Sigmoid colon (tissue), 7 donors: ENCODE results near the gene SCMH1. TPM values are rescaled to one million over a fixed set of nuclear protein-coding genes. Genes with fewer than 3 reads are reported as not detected.

Source experiments
- DNase-seq: peaks from one replicate; pipeline ENCODE4 v3.0.0-alpha.2; 2019
- H3K27ac ChIP-seq, 4 donors: fragments of 200-600 bp; sonication (generic); one replicate each; pipeline ENCODE4 v1.5.1; 2016 to 2019; ENCODE audit warnings: mild to moderate bottlenecking in 1 of 4
- H3K27me3 ChIP-seq, 3 donors: fragments of 200-600 bp; sonication (generic); one replicate each; pipeline ENCODE4 v1.5.1; 2019; ENCODE audit warnings: mild to moderate bottlenecking in 1 of 3
- H3K36me3 ChIP-seq, 4 donors: fragments of 200-600 bp; sonication (generic); one replicate each; pipeline ENCODE4 v1.5.1; 2016 to 2019
- H3K4me1 ChIP-seq, 4 donors: fragments of 200-600 bp; sonication (generic); one replicate each; pipeline ENCODE4 v1.5.1; 2017 to 2019
- H3K4me3 ChIP-seq, 4 donors: fragments of 200-600 bp; sonication (generic); one replicate each; pipeline ENCODE4 v1.5.1; 2017 to 2019; ENCODE audit warnings: mild to moderate bottlenecking in 2 of 4, moderate library complexity in 1 of 4
- H3K9me3 ChIP-seq, 4 donors: fragments of 200-600 bp in 3 of 4; sonication (generic) in 3 of 4; one replicate each; pipeline versions ENCODE4 v1.5.1 to v1.6.1; 2013 to 2019
- EP300 ChIP-seq, 4 donors: sonication (generic); formaldehyde crosslinking; IDR thresholded peaks; one replicate each; pipeline ENCODE4 v1.6.1; 2017; ENCODE audit warnings: antibody characterized with exemption in 4 of 4
- POLR2A ChIP-seq, 2 donors: fragments of 450-650 bp; IDR thresholded peaks; one replicate each; pipeline ENCODE4 v1.6.1; 2016; ENCODE audit warnings: antibody characterized with exemption in 2 of 2, mild to moderate bottlenecking in 2 of 2, moderate library complexity in 2 of 2
- POLR2AphosphoS5 ChIP-seq, 4 donors: sonication (generic); formaldehyde crosslinking; IDR thresholded peaks; one replicate each; pipeline ENCODE4 v1.6.1; 2017; ENCODE audit warnings: antibody characterized with exemption in 4 of 4
- WGBS, 2 donors: extraction: QIAGEN DNeasy Blood & Tissue Kit; methylation state at CpG; one replicate each; pipeline ENCODE4 v1.1.7; 2013; 5-methylcytosine and 5-hydroxymethylcytosine counted together
- intact Hi-C: fragments of 100-400 bp; cut with DNase I; formaldehyde crosslinking; loops from one replicate; pipeline ENCODE4 v1.15.1; 2023
- polyA plus RNA-seq, 3 donors: library from polyadenylated mRNA; stranded (reverse); fragments of 200-250 nt; gene quantifications; one replicate each; pipeline ENCODE4 v1.2.3, GENCODE V29; 2013
- total RNA-seq, 4 donors: library from RNA; depleted of rRNA; stranded (reverse); fragments of >200 nt; gene quantifications; one replicate each; pipeline ENCODE4 v1.1.0, GENCODE V29; 2016
- TF ChIP-seq, protein P1 (sequence below), 4 experiments: fragments of 450-650 bp in 3 of 4; fragments of 200-600 bp in 1 of 4; IDR thresholded peaks; one replicate each; pipeline ENCODE4 v1.5.1; 2016 to 2019; ENCODE audit warnings: antibody characterized with exemption in 4 of 4, mild to moderate bottlenecking in 3 of 4, moderate library complexity in 2 of 4
- donor health status: healthy with polysubstance abuse.
- donor health status: Bipolar disorder and iron deficiency.
- donor health status: healthy.

The SCMH1 gene
- total and polyA plus RNA-seq, 7 donors, result 10.2 to 95.8 (median 52.4) TPM

DNA sequence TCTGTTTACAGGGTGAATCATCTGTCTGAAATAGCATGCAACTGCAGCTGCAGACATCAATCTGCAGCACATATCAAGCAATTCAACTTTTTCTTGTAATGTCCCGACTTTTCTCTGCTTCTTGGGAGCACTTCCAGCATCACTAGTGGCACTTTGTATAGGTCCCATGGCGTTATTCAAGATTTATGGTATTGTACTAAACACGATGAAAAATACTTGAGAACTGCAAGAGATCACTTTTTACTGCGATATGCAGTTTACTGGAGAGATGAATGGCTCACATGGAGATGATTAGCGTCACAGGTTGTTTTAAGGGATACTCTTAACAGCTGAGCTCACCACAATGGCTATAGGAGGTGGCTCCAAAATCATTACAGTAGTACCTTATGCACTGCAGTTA is 7.2 kb upstream of the SCMH1 start:
- no peak overlapping the region for H3K27ac ChIP-seq
- H3K4me3 ChIP-seq, result no peak overlapping the region
- WGBS, 2 donors, result 63 to 75% methylated on average over 5 of the region's 5 CpGs
- intact Hi-C loops, result loop anchor here (10.0 kb wide), 1 partner anchor 385 kb away; the partner anchor contains the start of gene CITED4
- no peaks in the 10 kb centered on the region for H3K9me3 ChIP-seq
- H3K27me3 ChIP-seq, result no peaks in the 10 kb centered on the region
- no peaks in the 10 kb centered on the region for H3K36me3 ChIP-seq
- DNase-seq, result no peak
- peaks cover 0 to 27% (median 23%) of the 10 kb centered on the region in 4 donors for H3K4me1 ChIP-seq
- TF ChIP-seq, protein P1, sequence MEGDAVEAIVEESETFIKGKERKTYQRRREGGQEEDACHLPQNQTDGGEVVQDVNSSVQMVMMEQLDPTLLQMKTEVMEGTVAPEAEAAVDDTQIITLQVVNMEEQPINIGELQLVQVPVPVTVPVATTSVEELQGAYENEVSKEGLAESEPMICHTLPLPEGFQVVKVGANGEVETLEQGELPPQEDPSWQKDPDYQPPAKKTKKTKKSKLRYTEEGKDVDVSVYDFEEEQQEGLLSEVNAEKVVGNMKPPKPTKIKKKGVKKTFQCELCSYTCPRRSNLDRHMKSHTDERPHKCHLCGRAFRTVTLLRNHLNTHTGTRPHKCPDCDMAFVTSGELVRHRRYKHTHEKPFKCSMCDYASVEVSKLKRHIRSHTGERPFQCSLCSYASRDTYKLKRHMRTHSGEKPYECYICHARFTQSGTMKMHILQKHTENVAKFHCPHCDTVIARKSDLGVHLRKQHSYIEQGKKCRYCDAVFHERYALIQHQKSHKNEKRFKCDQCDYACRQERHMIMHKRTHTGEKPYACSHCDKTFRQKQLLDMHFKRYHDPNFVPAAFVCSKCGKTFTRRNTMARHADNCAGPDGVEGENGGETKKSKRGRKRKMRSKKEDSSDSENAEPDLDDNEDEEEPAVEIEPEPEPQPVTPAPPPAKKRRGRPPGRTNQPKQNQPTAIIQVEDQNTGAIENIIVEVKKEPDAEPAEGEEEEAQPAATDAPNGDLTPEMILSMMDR (IDR thresholded peaks at IDR 0.05), result no peak
- TF ChIP-seq POLR2AphosphoS5 (IDR thresholded peaks at IDR 0.05) (no peak), EP300 (IDR thresholded peaks at IDR 0.05) (no peak), POLR2A (IDR thresholded peaks at IDR 0.05) (no peak)

DNA sequence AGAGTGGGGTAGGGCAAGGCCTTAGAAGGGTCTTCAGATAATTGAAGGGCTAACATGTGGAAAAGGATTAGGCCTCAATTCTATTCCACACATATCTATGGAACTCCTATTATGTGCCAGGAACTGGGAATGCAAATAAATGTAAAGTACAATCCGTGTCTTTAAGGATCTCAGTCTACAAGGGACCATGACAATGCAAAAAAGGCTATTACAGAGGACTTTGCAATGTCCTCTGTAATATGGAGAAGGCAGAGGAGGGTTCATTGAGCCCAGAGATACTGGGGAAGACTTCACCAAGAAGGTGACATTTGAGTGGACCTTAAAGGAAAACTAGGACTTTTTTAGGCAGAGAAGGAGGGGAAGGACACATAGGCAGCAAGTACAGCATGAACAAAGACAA is 4.5 kb upstream of the SCMH1 start:
- WGBS, 2 donors, result 65 to 86% methylated on average over 1 of the region's 1 CpG
- Histone ChIP-seq H3K4me3 (no peak overlapping the region), H3K27ac (peak overlapping the region in 3 of 4 donors; percentile 30 to 75 (median 71)), H3K4me1 (peaks cover 0 to 42% (median 34%) of the 10 kb centered on the region in 4 donors), H3K9me3 (no peaks in the 10 kb centered on the region), H3K36me3 (no peaks in the 10 kb centered on the region), H3K27me3 (no peaks in the 10 kb centered on the region)
- intact Hi-C loops, result loop anchor here (10.0 kb wide), 1 partner anchor 382 kb away; the partner anchor contains the start of gene CITED4
- TF ChIP-seq POLR2AphosphoS5 (IDR thresholded peaks at IDR 0.05) (no peak), POLR2A (IDR thresholded peaks at IDR 0.05) (no peak)
- no peak for DNase-seq

DNA sequence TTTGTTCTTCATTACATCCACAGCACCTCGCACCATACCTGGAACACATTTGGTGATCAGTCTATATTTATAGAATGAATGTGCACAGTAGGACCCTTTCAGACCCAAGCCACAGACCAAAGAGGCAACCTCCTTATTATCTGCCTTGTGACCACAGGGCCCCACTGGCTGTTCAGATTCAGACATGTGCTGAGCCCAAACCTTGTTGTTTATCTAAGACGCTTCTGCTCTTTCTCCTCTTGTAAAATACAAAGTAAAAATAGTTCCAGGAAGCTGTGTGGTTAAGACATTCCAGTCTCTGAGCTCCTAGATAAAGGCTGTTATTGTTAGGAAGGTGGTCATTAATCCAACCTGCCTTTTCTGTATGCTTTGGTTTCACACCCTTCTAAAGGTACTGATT is 3.6 kb upstream of the SCMH1 start:
- TF ChIP-seq, protein P1 (IDR thresholded peaks at IDR 0.05), result no peak
- peak in 2 of 4 donors; percentile 20 to 47 for TF ChIP-seq EP300 (IDR thresholded peaks at IDR 0.05)
- no peak for TF ChIP-seq POLR2A (IDR thresholded peaks at IDR 0.05)
- TF ChIP-seq POLR2AphosphoS5 (IDR thresholded peaks at IDR 0.05), result peak in 3 of 4 donors; percentile 50 to 57 (median 52)
- Histone ChIP-seq H3K27me3 (no peaks in the 10 kb centered on the region), H3K9me3 (no peaks in the 10 kb centered on the region), H3K4me3 (no peak overlapping the region), H3K36me3 (no peaks in the 10 kb centered on the region), H3K4me1 (peaks cover 0 to 48% (median 39%) of the 10 kb centered on the region in 4 donors), H3K27ac (peak overlapping the region in 3 of 4 donors; percentile 30 to 75 (median 71))
- WGBS, 2 donors, result 55 to 69% methylated on average over 2 of the region's 2 CpGs
- no peak for DNase-seq
- intact Hi-C loops, result loop anchor here (10.0 kb wide), 1 partner anchor 381 kb away; the partner anchor contains the start of gene CITED4

DNA sequence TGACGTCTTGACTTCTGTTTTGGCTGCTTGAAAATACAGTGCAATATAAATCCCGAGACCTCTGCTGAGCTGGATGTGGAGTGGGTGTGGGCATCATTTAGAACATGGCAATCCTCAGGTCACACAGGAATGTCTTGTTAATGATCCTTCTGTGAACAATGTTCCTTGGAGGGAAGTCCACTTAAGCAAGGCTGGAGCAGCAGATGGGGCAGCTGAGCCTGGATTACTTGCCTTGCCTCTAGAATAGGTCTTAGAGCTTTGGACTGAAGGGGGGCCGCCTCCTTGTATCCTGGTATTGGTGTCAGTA is 926 bp upstream of the SCMH1 start:
- intact Hi-C loops, result loop anchor here (5.0 to 10.0 kb wide), 2 partner anchors 91 to 378 kb away; partner anchors contain the start of gene CITED4
- WGBS, 2 donors, result 79 to 85% methylated on average over 3 of the region's 3 CpGs
- H3K36me3 ChIP-seq, result no peaks in the 10 kb centered on the region
- peaks cover 0 to 74% (median 65%) of the 10 kb centered on the region in 4 donors for H3K4me1 ChIP-seq
- H3K27ac ChIP-seq, result peak overlapping the region in 3 of 4 donors; percentile 97 to 99 (median 98)
- H3K27me3 ChIP-seq, result no peaks in the 10 kb centered on the region
- no peak for TF ChIP-seq EP300 (IDR thresholded peaks at IDR 0.05)
- H3K9me3 ChIP-seq, result no peaks in the 10 kb centered on the region
- H3K4me3 ChIP-seq, result peak overlapping the region in 1 of 4 donors; percentile 73
- no peak for DNase-seq

DNA sequence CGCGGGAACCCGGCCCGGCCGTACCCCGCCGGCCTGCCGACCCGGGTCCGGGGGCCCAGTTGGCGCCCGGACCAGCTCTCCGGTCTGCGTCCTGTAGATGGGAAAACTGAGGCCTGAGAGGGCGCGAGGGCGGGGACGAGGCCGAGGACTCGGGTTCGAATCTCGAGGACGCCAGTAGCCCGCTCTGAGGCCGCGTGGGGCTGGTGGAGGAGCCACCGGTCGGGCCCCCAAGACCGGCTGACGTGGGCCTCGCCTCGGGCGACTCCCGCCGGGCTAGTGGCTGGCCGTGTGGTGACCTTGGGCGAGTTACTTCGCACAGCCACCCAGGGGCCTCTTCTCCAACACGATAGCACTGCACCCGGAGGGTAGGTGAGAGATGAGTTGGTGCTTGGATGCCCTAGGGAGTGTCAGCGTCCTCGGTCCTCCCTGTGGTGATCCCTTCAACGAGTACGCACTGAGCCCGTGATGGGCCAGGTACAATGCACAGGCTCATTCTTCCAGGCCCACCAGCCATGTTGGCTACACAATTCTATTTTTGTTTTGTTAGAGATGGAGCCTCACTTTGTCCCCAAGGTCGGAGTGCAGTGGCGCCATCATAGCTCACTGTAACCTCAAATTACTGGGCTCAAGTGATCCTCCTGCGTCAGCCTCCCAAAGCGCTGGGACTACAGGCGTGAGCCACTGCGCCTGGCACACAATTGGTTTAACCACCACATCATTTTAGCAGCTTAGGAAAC is 404 bp upstream of the SCMH1 start:
- H3K4me3 ChIP-seq, result peak overlapping the region; percentile 53 to 77 (median 69)
- peak; percentile 70 for DNase-seq
- H3K36me3 ChIP-seq, result no peaks in the 10 kb centered on the region
- H3K27me3 ChIP-seq, result no peaks in the 10 kb centered on the region
- no peaks in the 10 kb centered on the region for H3K9me3 ChIP-seq
- intact Hi-C loops, result loop anchor here (5.0 to 10.0 kb wide), 2 partner anchors 90 to 378 kb away; partner anchors contain the start of gene CITED4
- TF ChIP-seq POLR2A (IDR thresholded peaks at IDR 0.05) (no peak), POLR2AphosphoS5 (IDR thresholded peaks at IDR 0.05) (no peak), EP300 (IDR thresholded peaks at IDR 0.05) (no peak)
- TF ChIP-seq, protein P1 (IDR thresholded peaks at IDR 0.05), result no peak
- 16 to 19% methylated on average over 51 of the region's 51 CpGs for WGBS, 2 donors
- peaks cover 0 to 79% (median 68%) of the 10 kb centered on the region in 4 donors for H3K4me1 ChIP-seq
- H3K27ac ChIP-seq, result peak overlapping the region; percentile 97 to 99 (median 98)
